Stimulated activated CD4-positive, alpha-beta T cell treated with anti-CD3 and anti-CD28 coated beads, Interleukin-2, amount 100 ng/mL, for 4 hours (primary cell): ENCODE data around the gene UHRF2.
"Not testable (repeated sequence)": the region's sequence is repeated elsewhere in the genome, so short reads cannot be mapped to it uniquely, and the experiment has no call there.

Experiments
- DNase-seq: peaks from one replicate; pipeline ENCODE4 v3.0.0-alpha.2; 2020; ENCODE audit warnings: low read depth

UHRF2 gene

DNA sequence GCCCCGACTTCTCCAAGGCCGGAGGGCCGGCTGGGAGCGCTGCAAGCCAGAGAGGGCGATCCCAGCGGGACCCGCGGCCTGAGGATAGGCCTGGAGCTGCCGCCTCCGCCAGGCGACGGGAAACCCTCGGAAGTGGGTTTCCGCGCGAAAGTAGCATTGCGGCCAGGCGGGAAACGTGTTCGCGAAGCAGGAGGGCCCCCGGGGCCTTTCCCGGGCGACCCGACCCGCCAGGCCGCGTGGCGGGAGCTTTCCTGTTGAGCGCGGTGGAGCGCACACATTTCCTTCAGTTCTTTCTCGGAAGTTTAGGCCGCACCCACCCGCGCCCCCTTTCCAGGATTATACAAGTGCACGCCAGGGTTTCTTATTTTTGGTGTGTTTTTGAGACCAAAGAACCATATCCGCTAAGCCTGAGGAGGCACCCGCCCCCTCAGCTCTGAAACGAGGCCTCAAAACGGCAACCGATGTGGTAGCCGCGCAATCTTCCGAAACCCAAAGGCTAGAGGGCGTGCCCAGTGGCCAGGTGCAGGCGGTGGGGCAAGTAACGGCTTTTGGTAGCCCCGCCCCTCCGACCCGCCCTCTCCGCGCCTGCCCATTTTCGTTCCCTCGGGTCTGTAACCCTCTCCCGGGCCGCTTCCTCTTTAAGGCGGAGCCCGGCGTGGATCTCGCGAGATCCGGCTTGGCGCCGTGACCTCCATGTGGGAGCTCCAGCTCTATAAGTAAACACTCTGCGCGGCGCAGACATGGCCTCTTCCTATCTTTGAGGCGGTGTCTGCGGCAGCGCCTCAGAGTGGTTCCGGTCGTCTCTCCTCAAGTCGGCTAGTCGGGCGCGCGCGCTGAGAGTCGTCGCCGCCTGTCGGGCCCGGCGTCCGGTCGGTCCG, at the start of gene UHRF2:
Gene UHRF2, plus strand, starts transcription at position 713 of the 878 bp plus-strand sequence. CDS start 292 bp downstream, outside the sequence.
- DNase-seq, result peak; percentile 99

GRCh38 chr9:6367128-6367890, 45.7 kb upstream of the UHRF2 start:
- no peak for DNase-seq

- no peak for DNase-seq
Observed at GRCh38 chr9:6368831-6369230, 44.2 kb upstream of the UHRF2 start.

DNA sequence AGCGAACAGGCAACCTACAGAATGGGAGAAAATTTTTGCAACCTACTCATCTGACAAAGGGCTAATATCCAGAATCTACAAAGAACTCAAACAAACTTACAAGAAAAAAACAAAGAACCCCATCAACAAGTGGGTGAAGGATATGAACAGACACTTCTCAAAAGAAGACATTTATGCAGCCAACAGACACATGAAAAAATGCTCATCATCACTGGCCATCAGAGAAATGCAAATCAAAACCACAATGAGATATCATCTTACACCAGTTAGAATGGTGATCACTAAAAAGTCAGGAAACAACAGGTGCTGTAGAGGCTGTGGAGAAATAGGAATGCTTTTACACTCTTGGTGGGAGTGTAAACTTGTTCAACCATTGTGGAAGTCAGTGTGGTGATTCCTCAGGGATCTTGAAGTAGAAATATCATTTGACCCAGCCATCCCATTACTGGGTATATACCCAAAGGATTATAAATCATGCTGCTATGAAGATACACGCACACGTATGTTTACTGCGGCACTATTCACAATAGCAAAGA, 31.5 kb upstream of the UHRF2 start:
- DNase-seq, result not testable (repeated sequence)

GRCh38 chr9:6382681-6383080, 30.3 kb upstream of the UHRF2 start:
- no peak for DNase-seq

DNA sequence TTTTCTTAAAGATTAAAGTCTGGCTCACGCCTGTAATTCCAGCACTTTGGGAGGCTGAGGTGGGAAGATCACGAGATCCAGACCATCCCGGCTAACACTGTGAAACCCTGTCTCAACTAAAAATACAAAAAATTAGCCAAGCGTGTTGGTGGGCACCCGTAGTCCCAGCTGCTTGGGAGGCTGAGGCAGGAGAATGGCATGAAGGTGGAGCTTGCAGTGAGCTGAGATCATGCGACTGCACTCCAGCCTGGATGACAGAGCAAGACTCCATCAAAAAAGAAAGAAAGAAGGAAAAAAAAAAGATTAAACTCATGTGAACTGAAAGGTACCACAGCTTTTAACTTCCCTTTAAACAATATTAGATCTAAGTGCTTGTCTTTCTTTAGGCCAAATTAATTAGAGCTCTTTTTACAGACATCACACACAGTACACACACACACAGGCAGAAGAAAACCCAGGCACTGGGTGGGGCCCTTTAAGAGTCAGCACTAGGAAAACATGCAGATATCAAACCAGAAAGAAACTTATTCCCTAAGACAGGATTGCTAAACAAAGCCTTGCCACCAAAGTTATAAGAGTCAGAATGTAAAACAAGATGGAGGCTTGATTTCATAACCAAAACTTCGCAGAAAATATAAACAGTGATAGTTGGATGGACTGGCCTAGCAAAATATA, 29.3 kb upstream of the UHRF2 start:
- DNase-seq, result no peak

GRCh38 chr9:6384732-6385131, 28.3 kb upstream of the UHRF2 start:
- DNase-seq, result no peak

DNA sequence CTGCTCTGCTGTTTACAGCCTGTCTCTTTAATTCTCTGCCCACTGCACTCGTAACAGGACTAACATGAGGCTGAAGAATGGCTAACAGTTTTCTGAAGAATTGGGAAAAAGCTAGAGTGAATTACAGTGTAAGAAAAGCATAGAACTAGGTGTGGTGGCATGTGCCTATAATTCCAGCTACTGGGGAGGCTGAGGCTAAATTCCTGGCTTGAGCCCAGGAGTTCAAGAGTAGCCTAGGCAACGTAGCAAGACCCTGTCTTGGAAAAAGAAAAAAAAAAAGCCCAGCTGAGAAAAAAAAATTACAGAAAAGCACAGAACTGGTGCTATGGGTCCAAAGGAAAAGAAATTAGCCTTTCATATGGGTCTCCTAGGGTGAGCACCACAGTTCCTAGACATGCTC, 13.9 kb upstream of the UHRF2 start:
- DNase-seq, result no peak

GRCh38 chr9:6405371-6405770, 7.6 kb upstream of the UHRF2 start:
- no peak for DNase-seq

DNA sequence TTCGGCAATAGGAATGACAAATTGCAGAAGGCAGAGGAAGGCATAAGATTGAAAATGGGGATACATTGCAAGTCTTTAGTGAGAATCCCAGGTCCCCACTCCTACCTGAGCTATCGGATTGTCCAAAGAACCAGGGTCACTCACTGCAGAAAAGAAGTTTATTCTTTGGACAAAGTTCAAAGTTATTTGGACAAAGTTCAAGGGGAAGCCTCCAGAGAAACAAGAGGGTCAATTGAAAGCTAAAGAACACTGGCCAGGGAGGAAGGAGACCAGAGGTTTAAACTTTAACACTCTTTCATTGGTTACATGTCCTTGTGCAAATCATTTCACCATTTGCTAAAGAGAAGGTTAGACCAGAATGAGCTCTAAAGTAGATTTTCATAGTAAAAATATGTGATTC, 5.2 kb upstream of the UHRF2 start:
- no peak for DNase-seq

GRCh38 chr9:6408320-6408719, 4.7 kb upstream of the UHRF2 start:
- DNase-seq, result no peak

GRCh38 chr9:6409811-6410210, 3.2 kb upstream of the UHRF2 start:
- no peak for DNase-seq

DNA sequence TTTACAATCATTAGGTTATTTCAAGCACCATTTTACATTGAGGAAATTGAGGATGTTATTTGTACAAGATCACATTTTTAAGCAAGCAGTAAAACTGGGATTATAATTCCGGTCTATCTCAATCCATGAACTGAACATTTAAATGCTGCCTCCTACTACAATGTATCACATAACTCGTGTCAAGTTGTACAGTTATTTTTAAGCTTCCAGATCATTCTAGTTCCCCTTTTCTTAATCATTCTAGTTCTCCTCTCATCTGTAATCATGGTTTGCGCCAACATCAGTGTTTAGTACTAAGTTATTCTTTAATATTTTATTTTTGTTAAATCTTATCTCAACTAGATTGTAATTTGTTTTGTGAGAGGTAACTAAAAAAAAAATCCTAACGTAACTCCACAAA, 2.4 kb upstream of the UHRF2 start:
- no peak for DNase-seq

DNA sequence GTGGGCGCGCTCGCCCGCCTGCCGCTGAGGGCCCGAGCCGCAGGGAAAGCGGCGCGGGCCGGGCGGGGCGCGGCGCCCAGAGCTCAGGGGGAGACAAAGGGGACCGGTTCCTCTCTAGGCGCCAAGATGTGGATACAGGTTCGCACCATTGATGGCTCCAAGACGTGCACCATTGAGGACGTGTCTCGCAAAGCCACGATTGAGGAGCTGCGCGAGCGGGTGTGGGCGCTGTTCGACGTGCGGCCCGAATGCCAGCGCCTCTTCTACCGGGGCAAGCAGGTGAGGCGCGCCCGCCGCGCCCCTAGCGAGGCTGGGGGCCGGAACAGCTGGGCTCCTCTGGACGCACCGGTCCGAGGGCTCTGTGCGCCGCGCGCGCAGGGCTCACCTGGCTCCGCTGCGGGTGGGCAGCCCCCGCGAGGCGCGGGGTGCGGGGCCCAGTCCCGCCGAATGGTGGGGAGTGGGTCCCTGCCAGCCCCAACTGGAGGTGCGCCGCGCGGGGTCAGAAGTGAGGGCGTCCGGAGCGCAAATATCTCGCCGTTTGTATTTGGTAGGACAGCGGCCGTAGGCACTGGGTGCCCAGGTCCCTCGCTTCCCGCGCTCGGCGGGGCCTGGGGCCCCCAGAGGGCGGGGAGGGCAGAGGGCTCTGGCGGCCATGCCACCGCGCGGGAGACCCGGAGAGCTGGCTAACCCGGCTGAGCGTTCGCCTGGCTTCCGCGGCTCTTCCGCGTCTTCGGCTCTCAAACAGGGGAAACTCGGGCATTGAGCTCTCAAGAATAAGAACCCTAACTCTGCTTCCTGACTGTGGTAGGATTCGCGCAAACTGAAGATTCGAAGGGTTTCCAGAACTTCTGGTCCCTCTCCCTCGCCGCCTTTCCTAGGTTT, 607 bp downstream of the UHRF2 start:
- peak; percentile 24 for DNase-seq

GRCh38 chr9:6414247-6414641, 1.2 kb downstream of the UHRF2 start:
- no peak for DNase-seq

- DNase-seq, result no peak
Observed at GRCh38 chr9:6415266-6415665, 2.3 kb downstream of the UHRF2 start.

DNA sequence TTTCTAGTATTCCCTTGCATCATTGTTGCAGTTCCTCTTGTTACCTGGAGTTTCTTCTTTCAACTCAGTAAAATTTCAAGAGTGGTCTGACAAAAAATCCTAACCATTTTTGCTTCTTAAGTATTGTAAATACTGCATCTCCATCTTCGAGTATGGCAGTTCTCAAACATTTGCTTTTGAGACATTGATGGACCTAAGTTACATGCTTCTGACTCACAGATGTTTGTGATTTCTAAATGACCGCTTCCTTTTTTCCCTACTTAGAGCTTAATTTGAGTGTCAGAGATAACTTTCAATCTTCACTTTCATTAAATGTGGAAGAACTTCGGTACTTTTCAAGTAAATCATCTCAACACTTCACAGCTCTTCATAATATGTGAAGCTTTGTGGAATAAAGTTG, 4.2 kb downstream of the UHRF2 start:
- DNase-seq, result no peak

DNA sequence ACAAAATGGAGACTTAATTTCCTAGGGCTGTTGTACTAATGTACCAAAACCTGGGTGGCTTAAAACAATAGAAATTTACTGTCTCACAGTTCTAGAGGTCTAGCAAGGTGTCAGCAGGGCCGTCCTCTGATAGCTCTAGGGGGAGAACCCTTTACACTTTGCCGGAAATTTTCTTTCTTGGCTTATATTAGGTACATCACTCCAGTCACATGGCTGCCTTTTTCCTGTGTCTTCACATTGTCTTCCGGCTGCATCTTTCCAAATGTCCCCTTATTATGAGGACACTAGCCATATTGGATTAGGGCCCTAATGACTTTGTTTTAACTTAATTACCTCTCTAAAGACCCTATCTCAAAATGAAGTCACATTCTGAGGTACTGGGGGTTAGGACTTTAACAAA, 5.8 kb downstream of the UHRF2 start:
- DNase-seq, result no peak

DNA sequence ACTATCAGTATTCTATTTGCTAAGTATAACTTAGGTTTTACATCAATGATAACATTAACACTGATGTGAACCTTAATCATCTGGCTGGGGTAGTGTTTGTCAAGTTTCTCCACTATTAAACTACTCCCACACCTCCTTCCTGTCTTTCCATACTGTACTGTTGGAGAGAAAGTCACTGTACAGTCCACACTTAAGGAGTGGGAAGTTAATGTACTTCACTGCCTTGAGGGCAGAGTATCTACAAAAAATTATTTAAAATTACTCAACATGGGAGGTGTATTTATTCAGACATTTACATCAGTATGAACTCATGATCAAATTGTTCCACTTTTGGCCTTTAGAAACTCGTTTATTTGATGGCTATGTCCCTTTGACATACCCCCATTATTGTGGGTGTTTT, 11.9 kb downstream of the UHRF2 start:
- DNase-seq, result no peak

DNA sequence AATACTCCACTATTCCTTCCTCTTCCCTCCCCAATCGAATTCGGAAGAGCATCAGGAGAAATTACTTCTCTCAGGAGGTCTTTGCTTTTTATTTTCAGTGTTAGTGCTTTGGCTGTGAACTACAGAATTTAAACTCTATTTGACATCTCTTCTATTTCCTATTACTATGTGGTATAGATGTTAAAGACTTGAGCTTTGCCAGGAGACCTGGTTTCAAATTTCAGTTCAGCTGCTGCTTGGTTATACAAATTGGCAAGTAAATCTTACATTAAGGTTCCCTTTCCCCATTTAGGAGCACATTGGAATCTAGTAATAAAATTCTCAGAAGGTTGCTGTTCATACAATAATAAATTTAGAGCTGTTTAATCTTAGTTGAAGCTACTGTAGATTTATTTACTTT, 13.1 kb downstream of the UHRF2 start:
- DNase-seq, result no peak
